ENCODE results near the gene EPHA3. TPM values are rescaled to one million over a fixed set of nuclear protein-coding genes. Genes with fewer than 3 reads are reported as not detected.

The EPHA3 gene
- total RNA-seq, 2 donors from 2014 or later: 3.5 to 10.2 TPM

DNA sequence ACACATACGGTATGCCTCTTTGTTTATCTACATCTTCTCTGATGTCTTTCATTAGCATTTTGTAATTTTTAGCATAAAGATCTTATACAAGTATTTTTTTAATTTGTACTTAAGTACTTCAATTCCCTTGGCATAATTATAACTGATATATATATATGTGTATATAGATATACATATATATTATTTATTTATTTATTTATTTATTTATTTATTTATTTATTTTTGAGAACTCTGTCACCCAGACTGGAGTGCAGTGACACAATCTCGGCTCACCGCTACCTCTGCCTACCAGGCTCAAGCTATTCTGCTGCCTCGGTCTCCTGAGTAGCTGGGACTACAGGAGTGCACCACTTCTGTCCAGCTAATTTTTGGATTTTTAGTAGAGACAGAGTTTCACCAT lies 382.7 kb downstream of the EPHA3 start:
- Histone ChIP-seq H3K36me3 (no peaks in the 10 kb centered on the region), H3K4me1 (ENCODE audit: control insufficient read depth in 1 of 2, low read depth in 2 of 2) (no peaks in the 10 kb centered on the region), H3K27me3 (replicated peaks; ENCODE audit: insufficient read depth) (no peaks in the 10 kb centered on the region), H3K27ac (no peak overlapping the region), H3K4me3 (no peak overlapping the region), H3K9me3 (no peaks in the 10 kb centered on the region)
- no peak for ATAC-seq (ENCODE audit: insufficient number of reproducible peaks, low FRiP score, low read depth)
- TF ChIP-seq, protein P1, sequence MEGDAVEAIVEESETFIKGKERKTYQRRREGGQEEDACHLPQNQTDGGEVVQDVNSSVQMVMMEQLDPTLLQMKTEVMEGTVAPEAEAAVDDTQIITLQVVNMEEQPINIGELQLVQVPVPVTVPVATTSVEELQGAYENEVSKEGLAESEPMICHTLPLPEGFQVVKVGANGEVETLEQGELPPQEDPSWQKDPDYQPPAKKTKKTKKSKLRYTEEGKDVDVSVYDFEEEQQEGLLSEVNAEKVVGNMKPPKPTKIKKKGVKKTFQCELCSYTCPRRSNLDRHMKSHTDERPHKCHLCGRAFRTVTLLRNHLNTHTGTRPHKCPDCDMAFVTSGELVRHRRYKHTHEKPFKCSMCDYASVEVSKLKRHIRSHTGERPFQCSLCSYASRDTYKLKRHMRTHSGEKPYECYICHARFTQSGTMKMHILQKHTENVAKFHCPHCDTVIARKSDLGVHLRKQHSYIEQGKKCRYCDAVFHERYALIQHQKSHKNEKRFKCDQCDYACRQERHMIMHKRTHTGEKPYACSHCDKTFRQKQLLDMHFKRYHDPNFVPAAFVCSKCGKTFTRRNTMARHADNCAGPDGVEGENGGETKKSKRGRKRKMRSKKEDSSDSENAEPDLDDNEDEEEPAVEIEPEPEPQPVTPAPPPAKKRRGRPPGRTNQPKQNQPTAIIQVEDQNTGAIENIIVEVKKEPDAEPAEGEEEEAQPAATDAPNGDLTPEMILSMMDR (IDR thresholded peaks at IDR 0.05): no peak
- DNase-seq (ENCODE audit: low spot score): no peak

DNA sequence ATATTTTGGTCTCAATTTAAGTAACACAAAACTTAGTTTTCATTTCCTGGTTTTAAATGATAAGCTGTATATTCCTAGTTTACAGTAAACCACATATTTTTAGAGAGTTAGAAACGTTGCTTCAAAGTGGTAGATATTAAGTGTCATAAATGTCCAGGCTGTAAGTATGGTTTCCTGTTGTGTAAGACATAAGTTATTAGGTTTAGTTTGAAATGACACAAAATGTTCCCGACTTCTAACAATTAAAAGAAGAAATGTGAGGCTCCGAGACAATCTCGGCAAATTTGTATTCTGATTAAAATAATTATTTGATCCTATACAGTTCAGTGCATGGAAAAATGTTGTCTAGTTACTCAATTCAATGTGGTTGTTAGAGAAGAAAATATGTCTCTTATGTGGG lies 387.3 kb downstream of the EPHA3 start:
- Histone ChIP-seq H3K9me3 (no peaks in the 10 kb centered on the region), H3K36me3 (no peaks in the 10 kb centered on the region), H3K27me3 (replicated peaks; ENCODE audit: insufficient read depth) (no peaks in the 10 kb centered on the region), H3K4me1 (ENCODE audit: control insufficient read depth in 1 of 2, low read depth in 2 of 2) (no peaks in the 10 kb centered on the region), H3K27ac (no peak overlapping the region), H3K4me3 (no peak overlapping the region)
- ATAC-seq (ENCODE audit: insufficient number of reproducible peaks, low FRiP score, low read depth) (no peak), DNase-seq (ENCODE audit: low spot score) (no peak)
- TF ChIP-seq, protein P1 (IDR thresholded peaks at IDR 0.05): no peak

DNA sequence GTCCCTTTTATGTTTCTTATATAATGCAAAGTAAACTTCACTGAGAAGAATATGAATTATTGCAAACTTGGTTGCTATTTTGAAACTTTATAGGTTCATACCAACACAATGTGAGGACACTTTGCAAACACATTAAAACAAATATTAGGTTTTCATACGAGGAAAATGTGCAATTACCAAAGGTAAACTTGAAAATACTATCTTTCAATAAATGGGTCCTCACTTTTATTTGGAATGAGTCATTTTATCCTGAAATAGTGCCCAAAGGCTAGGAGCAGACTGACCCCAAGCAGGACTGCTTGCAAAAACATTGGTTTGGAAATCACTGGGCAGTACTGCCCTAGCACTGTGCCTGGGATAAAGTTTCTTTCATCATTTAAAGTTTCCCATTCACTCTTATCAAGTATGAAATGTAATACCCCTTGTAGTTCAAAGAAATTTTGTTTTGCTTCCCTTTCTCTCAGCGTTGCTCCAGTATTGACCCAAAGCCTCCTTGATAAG lies 396.5 kb downstream of the EPHA3 start:
- H3K27ac ChIP-seq: no peak overlapping the region
- no peaks in the 10 kb centered on the region for H3K36me3 ChIP-seq
- TF ChIP-seq, protein P1 (IDR thresholded peaks at IDR 0.05): no peak
- ATAC-seq (ENCODE audit: insufficient number of reproducible peaks, low FRiP score, low read depth) (no peak), DNase-seq (ENCODE audit: low spot score) (no peak)
- no peaks in the 10 kb centered on the region for H3K27me3 ChIP-seq (replicated peaks; ENCODE audit: insufficient read depth)
- no peaks in the 10 kb centered on the region for H3K9me3 ChIP-seq
- H3K4me1 ChIP-seq (ENCODE audit: control insufficient read depth in 1 of 2, low read depth in 2 of 2): peaks cover 28 to 39% of the 10 kb centered on the region in 2 donors
- no peak overlapping the region for H3K4me3 ChIP-seq

DNA sequence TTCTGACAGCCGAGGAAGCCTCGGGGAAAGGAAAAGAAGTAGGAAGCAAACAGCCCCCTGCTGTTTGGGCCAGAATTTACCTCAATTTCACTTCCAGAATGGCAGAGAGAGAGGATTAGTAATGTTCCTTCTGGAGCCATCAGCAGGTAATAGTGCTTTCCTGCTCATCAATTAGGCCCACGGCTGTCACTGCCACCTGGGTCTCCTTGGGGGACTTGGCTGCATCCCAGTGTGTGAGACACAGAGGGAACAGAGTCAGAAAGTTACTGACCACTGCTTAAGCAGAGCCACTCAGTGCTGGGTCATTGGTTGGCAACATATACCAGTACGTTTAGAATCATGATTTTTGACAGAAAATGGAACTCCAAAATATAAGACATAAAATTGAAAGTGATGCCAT lies 397.0 kb downstream of the EPHA3 start:
- Histone ChIP-seq H3K27me3 (replicated peaks; ENCODE audit: insufficient read depth) (no peaks in the 10 kb centered on the region), H3K4me1 (ENCODE audit: control insufficient read depth in 1 of 2, low read depth in 2 of 2) (peaks cover 28 to 39% of the 10 kb centered on the region in 2 donors), H3K27ac (no peak overlapping the region), H3K9me3 (no peaks in the 10 kb centered on the region), H3K4me3 (no peak overlapping the region), H3K36me3 (no peaks in the 10 kb centered on the region)
- TF ChIP-seq, protein P1 (IDR thresholded peaks at IDR 0.05): no peak
- ATAC-seq (ENCODE audit: insufficient number of reproducible peaks, low FRiP score, low read depth) (no peak), DNase-seq (ENCODE audit: low spot score) (no peak)

DNA sequence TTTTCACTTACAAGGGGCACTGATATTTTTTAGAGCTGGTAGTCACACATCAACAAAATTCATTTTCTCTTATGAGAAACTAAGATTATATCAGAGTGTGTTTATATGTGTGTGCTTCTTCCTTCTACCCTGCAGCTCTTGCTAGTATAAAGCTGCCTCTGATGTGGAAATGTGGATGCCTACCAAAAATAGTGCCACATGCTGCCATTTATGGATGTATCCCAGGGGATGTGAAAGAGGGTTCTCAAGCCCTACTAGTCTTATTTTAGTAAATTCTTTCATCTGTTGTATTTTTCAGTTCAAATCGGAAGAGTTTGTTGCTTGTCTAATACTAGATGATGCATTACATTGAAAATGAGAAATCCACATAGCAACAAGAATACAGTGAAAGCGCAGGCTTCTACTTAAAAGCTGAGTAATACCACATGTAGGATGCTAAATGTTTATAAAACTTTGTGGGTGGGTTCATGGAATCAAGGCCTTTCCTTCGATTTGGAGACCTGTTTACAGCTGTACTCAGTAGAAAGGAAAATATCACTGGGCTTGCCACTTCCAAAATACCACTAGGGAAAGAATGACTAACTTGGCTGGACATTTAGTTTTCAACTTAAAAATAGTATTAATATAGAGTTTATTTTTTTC lies 399.2 kb downstream of the EPHA3 start:
- ATAC-seq (ENCODE audit: insufficient number of reproducible peaks, low FRiP score, low read depth) (peak; percentile 45), DNase-seq (ENCODE audit: low spot score) (no peak)
- no peaks in the 10 kb centered on the region for H3K27me3 ChIP-seq (replicated peaks; ENCODE audit: insufficient read depth)
- no peaks in the 10 kb centered on the region for H3K9me3 ChIP-seq
- H3K27ac ChIP-seq: peak overlapping the region; percentile 36 to 79
- TF ChIP-seq, protein P1 (IDR thresholded peaks at IDR 0.05): no peak
- H3K4me1 ChIP-seq (ENCODE audit: control insufficient read depth in 1 of 2, low read depth in 2 of 2): peaks cover 28 to 39% of the 10 kb centered on the region in 2 donors
- peak overlapping the region; percentile 31 for H3K4me3 ChIP-seq
- H3K36me3 ChIP-seq: no peaks in the 10 kb centered on the region

Data from thoracic aorta (tissue), 2 donors.